ENCODE results near the gene ECD.

ECD gene

DNA sequence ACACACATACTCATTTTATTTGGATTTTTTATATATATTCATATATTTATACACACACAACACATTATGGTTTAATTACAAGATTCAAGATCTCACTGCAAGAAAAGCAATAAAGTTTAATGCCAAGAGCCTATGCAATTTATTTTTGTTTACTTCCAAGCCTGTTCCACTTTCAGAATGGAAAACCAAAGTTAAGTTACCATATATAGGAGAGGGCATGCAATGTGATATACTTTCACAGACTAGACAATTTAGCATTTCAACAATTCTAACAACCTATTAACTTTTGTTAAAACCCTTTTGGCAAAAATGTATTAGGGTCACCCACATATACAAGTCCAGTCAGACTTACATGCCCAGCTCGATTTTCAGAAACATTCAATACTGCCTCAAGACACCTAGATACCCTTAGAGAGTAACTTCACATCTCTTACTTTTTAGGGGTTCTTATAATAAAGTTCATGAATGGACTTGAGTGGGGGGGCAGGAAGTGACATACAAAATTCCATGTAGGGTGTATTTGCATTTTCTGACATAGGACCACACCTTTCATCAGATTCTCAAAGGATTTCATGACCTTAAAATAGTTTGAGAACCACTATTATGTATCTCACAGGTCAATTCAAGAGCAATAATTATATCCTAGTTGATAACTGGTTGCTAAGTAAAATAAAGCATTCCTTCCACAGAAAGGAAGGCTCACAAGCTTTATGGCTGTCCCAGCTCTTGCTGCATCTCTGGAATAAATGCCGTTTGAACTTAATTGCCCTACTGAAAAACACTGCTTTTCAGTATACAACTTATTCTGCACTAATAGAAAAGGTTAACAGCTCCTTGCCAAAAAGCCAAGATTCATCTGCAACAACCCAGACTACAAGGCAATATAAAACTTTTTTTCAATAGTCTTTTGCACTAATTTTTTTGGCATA is 73.6 kb downstream of the ECD start:
- H3K4me3 ChIP-seq (ENCODE audit: low read depth, low read length), result peak overlapping the region; percentile 90
- TF ChIP-seq, protein P1, sequence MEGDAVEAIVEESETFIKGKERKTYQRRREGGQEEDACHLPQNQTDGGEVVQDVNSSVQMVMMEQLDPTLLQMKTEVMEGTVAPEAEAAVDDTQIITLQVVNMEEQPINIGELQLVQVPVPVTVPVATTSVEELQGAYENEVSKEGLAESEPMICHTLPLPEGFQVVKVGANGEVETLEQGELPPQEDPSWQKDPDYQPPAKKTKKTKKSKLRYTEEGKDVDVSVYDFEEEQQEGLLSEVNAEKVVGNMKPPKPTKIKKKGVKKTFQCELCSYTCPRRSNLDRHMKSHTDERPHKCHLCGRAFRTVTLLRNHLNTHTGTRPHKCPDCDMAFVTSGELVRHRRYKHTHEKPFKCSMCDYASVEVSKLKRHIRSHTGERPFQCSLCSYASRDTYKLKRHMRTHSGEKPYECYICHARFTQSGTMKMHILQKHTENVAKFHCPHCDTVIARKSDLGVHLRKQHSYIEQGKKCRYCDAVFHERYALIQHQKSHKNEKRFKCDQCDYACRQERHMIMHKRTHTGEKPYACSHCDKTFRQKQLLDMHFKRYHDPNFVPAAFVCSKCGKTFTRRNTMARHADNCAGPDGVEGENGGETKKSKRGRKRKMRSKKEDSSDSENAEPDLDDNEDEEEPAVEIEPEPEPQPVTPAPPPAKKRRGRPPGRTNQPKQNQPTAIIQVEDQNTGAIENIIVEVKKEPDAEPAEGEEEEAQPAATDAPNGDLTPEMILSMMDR (IDR thresholded peaks at IDR 0.05; ENCODE audit: low read depth, low read length, missing control alignments), result no peak
- DNase-seq (ENCODE audit: low read depth), result no peak

DNA sequence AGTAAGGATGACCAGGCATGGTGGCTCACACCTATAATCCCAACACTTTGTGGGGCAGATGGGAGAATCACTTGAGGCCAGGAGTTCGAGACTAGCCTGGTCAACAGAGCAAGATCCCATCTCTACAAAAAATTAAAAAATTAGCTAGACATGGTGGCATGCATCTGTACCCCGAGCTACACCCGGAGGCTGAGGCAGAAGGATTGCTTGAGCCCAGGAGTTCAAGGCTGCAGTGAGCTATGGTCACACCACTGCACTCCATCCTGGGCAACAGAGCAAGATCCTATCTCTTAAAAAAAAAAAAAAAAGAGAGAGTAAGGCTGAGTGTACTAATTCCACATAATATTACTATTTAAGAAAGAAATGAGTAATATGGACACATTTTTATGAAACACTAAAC is 75.0 kb downstream of the ECD start:
- no peak for DNase-seq (ENCODE audit: low read depth)
- TF ChIP-seq, protein P1 (IDR thresholded peaks at IDR 0.05; ENCODE audit: low read depth, low read length, missing control alignments), result no peak
- no peak overlapping the region for H3K4me3 ChIP-seq (ENCODE audit: low read depth, low read length)

DNA sequence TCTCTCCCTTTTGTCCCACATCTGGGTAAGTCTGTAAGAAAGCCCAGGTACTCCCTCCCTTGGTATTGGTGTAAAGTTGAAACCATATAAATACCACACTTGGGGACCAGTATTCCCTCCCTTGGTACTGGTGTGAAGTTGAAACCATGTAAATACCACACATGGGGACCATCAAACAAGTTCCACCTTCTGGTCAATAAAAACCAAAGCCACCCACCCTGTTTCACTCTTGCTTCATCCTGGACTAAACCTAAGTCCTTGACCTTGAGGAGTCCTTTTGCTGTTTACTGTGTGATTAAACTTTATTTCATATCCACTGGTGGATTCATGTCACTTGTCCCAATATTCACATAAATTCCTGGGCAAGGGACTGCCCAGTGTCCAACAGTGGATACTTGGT is 79.5 kb downstream of the ECD start:
- TF ChIP-seq, protein P1 (IDR thresholded peaks at IDR 0.05; ENCODE audit: low read depth, low read length, missing control alignments), result no peak
- no peak overlapping the region for H3K4me3 ChIP-seq (ENCODE audit: low read depth, low read length)
- DNase-seq (ENCODE audit: low read depth), result no peak

DNA sequence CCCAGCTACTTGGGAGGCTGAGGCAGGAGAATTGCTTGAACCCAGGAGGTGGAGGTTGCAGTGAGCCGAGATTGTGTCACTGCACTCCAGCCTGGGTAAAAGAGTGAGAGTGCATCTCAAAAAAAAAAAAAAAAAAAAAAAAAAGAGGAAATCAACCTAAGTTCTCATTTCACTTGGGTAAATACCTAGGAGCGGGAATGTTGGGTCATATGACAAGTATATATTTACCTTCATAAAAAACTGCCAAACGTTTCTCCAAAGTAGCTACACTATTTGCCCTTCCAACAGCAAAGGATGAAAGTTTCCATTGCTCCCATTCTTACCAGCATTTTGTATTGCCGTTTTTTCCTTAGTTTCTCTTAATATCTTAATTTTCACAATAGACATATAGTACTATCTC is 81.0 kb downstream of the ECD start:
- no peak for DNase-seq (ENCODE audit: low read depth)
- TF ChIP-seq, protein P1 (IDR thresholded peaks at IDR 0.05; ENCODE audit: low read depth, low read length, missing control alignments), result no peak
- H3K4me3 ChIP-seq (ENCODE audit: low read depth, low read length), result no peak overlapping the region

DNA sequence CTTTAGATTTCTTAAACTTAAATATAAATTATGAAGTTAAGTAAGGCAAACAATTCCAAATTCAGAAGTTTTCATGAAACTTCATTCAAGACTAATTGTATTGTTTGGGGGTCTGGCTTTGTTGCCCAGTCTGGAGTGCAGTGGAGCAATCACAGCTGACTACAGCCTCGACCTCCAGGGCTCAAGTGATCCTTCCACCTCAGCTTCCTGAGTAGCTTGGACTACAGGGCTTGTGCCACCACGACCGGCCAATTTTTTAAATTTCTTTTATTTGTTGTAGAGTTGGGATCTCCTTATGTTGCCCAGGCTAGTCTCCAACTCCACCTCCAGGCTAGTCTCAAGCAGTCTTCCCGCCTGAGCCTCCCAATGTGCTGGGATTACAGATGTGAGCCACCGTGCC is 83.6 kb downstream of the ECD start:
- DNase-seq (ENCODE audit: low read depth), result no peak
- no peak overlapping the region for H3K4me3 ChIP-seq (ENCODE audit: low read depth, low read length)
- TF ChIP-seq, protein P1 (IDR thresholded peaks at IDR 0.05; ENCODE audit: low read depth, low read length, missing control alignments), result no peak

Measured in GM12864 (cell line).